Measurements from ENCODE around the gene NEDD9.

GRCh38 chr6:11197175-11197536, 35.3 kb downstream of the NEDD9 start:
- TF ChIP-seq CTCF (IDR thresholded peaks at IDR 0.05) (no peak), ZFX (IDR thresholded peaks at IDR 0.05; ENCODE audit: borderline replicate concordance) (no peak)
